ENCODE data around the gene RBM46.

Gene RBM46

DNA sequence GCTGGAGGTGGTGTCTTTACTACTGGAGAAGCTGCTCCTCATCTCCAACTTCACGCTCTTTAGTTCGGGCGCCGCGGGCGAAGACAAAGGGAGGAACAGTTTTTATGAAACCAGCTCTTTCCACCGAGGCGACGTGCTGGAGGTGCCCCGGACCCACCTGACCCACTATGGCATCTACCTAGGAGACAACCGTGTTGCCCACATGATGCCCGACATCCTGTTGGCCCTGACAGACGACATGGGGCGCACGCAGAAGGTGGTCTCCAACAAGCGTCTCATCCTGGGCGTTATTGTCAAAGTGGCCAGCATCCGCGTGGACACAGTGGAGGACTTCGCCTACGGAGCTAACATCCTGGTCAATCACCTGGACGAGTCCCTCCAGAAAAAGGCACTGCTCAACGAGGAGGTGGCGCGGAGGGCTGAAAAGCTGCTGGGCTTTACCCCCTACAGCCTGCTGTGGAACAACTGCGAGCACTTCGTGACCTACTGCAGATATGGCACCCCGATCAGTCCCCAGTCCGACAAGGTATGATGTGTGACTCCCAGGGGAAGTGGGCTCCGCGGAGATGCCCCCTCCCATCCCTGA lies 36.6 kb upstream of the RBM46 start:
- TF ChIP-seq, protein P1, sequence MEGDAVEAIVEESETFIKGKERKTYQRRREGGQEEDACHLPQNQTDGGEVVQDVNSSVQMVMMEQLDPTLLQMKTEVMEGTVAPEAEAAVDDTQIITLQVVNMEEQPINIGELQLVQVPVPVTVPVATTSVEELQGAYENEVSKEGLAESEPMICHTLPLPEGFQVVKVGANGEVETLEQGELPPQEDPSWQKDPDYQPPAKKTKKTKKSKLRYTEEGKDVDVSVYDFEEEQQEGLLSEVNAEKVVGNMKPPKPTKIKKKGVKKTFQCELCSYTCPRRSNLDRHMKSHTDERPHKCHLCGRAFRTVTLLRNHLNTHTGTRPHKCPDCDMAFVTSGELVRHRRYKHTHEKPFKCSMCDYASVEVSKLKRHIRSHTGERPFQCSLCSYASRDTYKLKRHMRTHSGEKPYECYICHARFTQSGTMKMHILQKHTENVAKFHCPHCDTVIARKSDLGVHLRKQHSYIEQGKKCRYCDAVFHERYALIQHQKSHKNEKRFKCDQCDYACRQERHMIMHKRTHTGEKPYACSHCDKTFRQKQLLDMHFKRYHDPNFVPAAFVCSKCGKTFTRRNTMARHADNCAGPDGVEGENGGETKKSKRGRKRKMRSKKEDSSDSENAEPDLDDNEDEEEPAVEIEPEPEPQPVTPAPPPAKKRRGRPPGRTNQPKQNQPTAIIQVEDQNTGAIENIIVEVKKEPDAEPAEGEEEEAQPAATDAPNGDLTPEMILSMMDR (IDR thresholded peaks at IDR 0.05), result no peak
- DNase-seq, result peak; percentile 18
- Mint-ChIP-seq H3K27me3 (ENCODE audit: low read depth, poor library complexity) (peaks cover 85% of the 10 kb centered on the region), H3K4me1 (peaks cover 34% of the 10 kb centered on the region), H3K27ac (no peak overlapping the region), H3K9me3 (no peaks in the 10 kb centered on the region), H3K36me3 (ENCODE audit: low read depth) (no peaks in the 10 kb centered on the region), H3K4me3 (peak overlapping the region; percentile 84)

DNA sequence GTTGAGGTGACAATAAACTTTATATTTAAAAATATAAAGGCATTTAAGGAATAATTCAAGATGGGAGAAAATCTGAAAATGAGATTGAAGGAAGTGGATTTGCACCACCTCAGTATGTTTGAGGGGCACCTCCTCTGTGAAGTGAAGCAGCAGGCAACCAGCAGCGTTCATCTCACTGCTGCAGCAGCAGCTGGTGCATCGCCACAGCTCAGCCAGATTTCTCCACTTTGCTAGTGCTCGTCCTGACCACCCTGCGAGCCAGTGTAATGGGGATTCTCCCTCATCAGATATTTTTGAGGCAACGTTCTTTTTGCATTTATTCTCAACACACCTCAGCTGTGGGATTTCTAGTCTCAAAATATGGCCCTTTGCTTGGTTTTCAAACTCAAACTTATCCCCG lies 23.4 kb upstream of the RBM46 start:
- H3K36me3 Mint-ChIP-seq (ENCODE audit: low read depth), result no peaks in the 10 kb centered on the region
- no peaks in the 10 kb centered on the region for H3K4me1 Mint-ChIP-seq
- H3K4me3 Mint-ChIP-seq, result no peak overlapping the region
- no peak for DNase-seq
- no peak overlapping the region for H3K27ac Mint-ChIP-seq
- H3K9me3 Mint-ChIP-seq, result no peaks in the 10 kb centered on the region
- peaks cover 13% of the 10 kb centered on the region for H3K27me3 Mint-ChIP-seq (ENCODE audit: low read depth, poor library complexity)
- TF ChIP-seq, protein P1 (IDR thresholded peaks at IDR 0.05), result no peak

DNA sequence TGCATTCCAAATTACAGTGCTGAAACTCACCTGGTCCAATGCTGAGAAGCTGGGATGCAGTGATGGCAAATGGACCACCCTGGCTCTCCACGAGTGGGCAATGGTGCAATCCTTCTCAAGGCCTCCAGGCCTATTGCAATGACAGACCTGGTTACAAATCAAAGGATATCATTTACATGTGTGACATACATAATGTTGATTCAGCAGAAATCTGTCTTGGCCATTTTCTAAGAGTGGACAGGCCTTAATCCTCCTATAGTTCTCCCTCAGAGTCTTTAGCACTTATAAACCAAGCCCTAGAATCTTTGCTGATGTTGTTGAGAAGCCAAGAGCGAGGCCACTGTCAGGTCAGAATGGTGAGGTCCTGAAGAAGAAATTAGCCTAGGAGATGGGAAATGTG lies 20.2 kb upstream of the RBM46 start:
- Mint-ChIP-seq H3K4me1 (no peaks in the 10 kb centered on the region), H3K9me3 (no peaks in the 10 kb centered on the region), H3K27me3 (ENCODE audit: low read depth, poor library complexity) (peaks cover 13% of the 10 kb centered on the region), H3K27ac (no peak overlapping the region), H3K4me3 (no peak overlapping the region), H3K36me3 (ENCODE audit: low read depth) (no peaks in the 10 kb centered on the region)
- TF ChIP-seq, protein P1 (IDR thresholded peaks at IDR 0.05), result no peak
- no peak for DNase-seq

DNA sequence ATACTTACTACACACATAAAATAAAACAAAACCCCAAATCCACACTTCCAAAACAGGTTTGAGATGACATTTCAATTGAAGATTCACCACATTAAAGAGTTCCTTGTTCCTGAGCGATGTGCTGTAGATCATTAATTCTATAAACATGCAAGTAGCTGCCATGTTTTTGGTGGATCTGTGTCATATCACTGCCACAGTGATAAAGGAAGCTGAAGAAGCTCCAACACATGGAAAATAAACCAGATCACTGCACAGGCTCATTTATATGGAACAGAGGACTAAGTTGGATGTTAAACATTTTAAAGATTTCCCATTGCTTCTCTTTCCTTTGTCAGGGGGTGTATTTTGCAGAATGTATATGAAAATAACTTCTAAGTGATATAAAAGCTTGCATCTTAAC lies 2.8 kb upstream of the RBM46 start:
- H3K4me1 Mint-ChIP-seq, result no peaks in the 10 kb centered on the region
- H3K9me3 Mint-ChIP-seq, result peaks cover 8% of the 10 kb centered on the region
- peaks cover 4% of the 10 kb centered on the region for H3K27me3 Mint-ChIP-seq (ENCODE audit: low read depth, poor library complexity)
- H3K36me3 Mint-ChIP-seq (ENCODE audit: low read depth), result no peaks in the 10 kb centered on the region
- H3K4me3 Mint-ChIP-seq, result no peak overlapping the region
- H3K27ac Mint-ChIP-seq, result no peak overlapping the region
- DNase-seq, result no peak
- TF ChIP-seq, protein P1 (IDR thresholded peaks at IDR 0.05), result no peak

DNA sequence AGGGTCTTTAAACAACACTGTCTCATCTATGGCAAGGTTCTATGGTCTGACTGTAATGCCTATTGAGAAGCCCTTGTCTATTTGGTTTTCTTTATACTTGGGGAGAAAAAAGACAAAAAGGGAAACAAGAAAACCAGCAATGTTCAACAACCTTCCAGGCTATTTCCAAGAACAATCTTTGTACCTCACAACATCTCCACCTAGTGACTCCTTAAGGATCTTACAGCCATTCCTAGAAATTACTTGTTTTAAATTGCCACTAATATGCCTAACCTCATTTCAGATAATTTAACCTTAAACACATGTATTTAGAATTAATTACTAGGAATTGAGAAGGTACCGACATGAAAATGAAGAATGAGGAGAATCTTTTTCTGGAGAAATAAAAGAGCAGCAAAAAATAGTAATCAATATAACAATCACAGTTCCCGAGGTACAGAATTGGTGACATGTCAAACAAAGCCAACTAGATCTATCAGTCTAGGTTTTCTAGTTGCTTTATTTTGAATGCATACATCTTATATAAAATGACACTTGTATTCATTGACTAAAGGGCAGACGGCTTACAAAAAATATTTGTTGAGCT lies 1.6 kb upstream of the RBM46 start:
- no peaks in the 10 kb centered on the region for H3K36me3 Mint-ChIP-seq (ENCODE audit: low read depth)
- no peaks in the 10 kb centered on the region for H3K4me1 Mint-ChIP-seq
- TF ChIP-seq, protein P1 (IDR thresholded peaks at IDR 0.05), result peak; percentile 59
- no peak overlapping the region for H3K27ac Mint-ChIP-seq
- peaks cover 4% of the 10 kb centered on the region for H3K27me3 Mint-ChIP-seq (ENCODE audit: low read depth, poor library complexity)
- H3K9me3 Mint-ChIP-seq, result peaks cover 3% of the 10 kb centered on the region
- no peak for DNase-seq
- H3K4me3 Mint-ChIP-seq, result no peak overlapping the region

DNA sequence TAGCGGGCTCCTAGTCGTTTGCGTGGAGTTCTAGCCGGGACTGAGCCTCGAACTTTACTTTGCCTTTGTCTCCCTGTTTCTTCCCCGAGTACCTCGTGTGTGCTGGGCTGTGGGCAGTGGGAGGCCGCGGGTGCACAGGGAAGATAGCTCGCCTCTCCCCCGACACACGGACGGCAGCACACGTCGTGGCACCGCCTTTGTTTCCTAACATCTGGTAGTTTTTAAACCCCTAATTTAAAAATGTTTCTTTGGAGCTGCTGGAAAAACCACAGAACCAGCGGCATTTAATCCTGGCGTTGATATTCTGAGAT lies 866 bp downstream of the RBM46 start:
- Mint-ChIP-seq H3K4me3 (no peak overlapping the region), H3K36me3 (ENCODE audit: low read depth) (no peaks in the 10 kb centered on the region), H3K4me1 (no peaks in the 10 kb centered on the region), H3K27me3 (ENCODE audit: low read depth, poor library complexity) (no peaks in the 10 kb centered on the region), H3K9me3 (no peaks in the 10 kb centered on the region), H3K27ac (no peak overlapping the region)
- TF ChIP-seq, protein P1 (IDR thresholded peaks at IDR 0.05), result no peak
- DNase-seq, result no peak
